ENCODE data around the gene CHI3L2. TPM values are rescaled to one million over a fixed set of nuclear protein-coding genes. Genes with fewer than 3 reads are reported as not detected.

CHI3L2 gene
- total and polyA plus RNA-seq, 10 of the 15 experiments (the other 5 are each of a cell fraction or from before 2014, with no cell fraction given): 37.1 to 508 (median 98.3) TPM

GRCh38 chr1:111214074-111214801 is 13.3 kb upstream of the CHI3L2 start:
- Histone ChIP-seq H3K4me1 (ENCODE audit: control insufficient read depth, insufficient read depth, low read length) (peaks cover 62% of the 10 kb centered on the region), H3K79me2 (ENCODE audit: control insufficient read depth, insufficient read depth, low read length) (peaks cover 13% of the 10 kb centered on the region), H3K9ac (ENCODE audit: control insufficient read depth, insufficient read depth, low read length) (peak overlapping the region; percentile 88), H3K9me3 (replicated peaks; ENCODE audit: control insufficient read depth, insufficient read depth, low read length) (no peaks in the 10 kb centered on the region), H4K20me1 (ENCODE audit: control insufficient read depth, insufficient read depth) (no peaks in the 10 kb centered on the region), H3K27me3 (replicated peaks in 1 of 2; ENCODE audit: control insufficient read depth in 2 of 2, insufficient read depth in 2 of 2, low read length in 1 of 2) (no peaks in the 10 kb centered on the region), H3K36me3 (ENCODE audit: control insufficient read depth in 2 of 2, insufficient read depth in 2 of 2, low read length in 1 of 2) (no peaks in the 10 kb centered on the region), H3K4me2 (ENCODE audit: control insufficient read depth, insufficient read depth) (peak overlapping the region; percentile 68), H3K4me3 (no peak overlapping the region), H3K27ac (ENCODE audit: control insufficient read depth, insufficient read depth) (peak overlapping the region; percentile 100), H2AFZ (ENCODE audit: control insufficient read depth, low read depth, low read length) (no peak overlapping the region)
- no TSS peak for BruUV-seq (replicated peaks)
- POLR2A ChIA-PET: interaction anchor here (0.7 to 8.8 kb wide), 9 partner anchors 9 to 388 kb away, joined by 4 to 371 read pairs (median 6); partner anchors contain the start of genes CEPT1, DENND2D and DRAM2
- SMC1A ChIA-PET (ENCODE audit: uncharacterized antibody, unreplicated experiment): interaction anchor here (0.7 to 12.4 kb wide), 15 partner anchors 6 to 384 kb away, joined by 3 to 284 read pairs (median 8); partner anchors contain the start of genes CEPT1, DENND2D and DRAM2
- 4% methylated on average over 6 of the region's 6 CpGs for WGBS (ENCODE audit: insufficient coverage, insufficient replicate concordance, low lambda C conversion rate, missing lambda C conversion rate)
- no peak for FAIRE-seq
- RAD21 ChIA-PET (ENCODE audit: unreplicated experiment): interaction anchor here (0.7 to 9.9 kb wide), 13 partner anchors 8 to 379 kb away, joined by 3 to 542 read pairs (median 5); partner anchors contain the start of genes CD53, CEPT1, DENND2D and DRAM2
- peak; percentile 81 for DNase-seq (ENCODE audit: low read depth, low spot score)
- CTCF ChIA-PET: interaction anchor here (0.7 to 8.9 kb wide), 9 partner anchors 8 to 1006 kb away, joined by 3 to 239 read pairs (median 3); partner anchors contain the start of gene DENND2D
- intact Hi-C loops (cut with micrococcal nuclease; ENCODE audit: unreplicated experiment): no loop called here
- TF ChIP-seq TAF1 (IDR thresholded peaks at IDR 0.05; ENCODE audit: borderline replicate concordance, low read depth, low read length) (peak; percentile 71; the same call in 1 of the 2 replicates), EP300 (IDR thresholded peaks at IDR 0.05; ENCODE audit: borderline replicate concordance in 1 of 2, control insufficient read depth in 1 of 2, low read depth in 2 of 2, low read length in 2 of 2) (no peak), CREB1 (IDR thresholded peaks at IDR 0.05; ENCODE audit: low read depth) (no peak), STAT3 (IDR thresholded peaks at IDR 0.05; ENCODE audit: low read depth, low read length) (peak; percentile 17; the same call in 1 of the 2 replicates), POU2F2 (IDR thresholded peaks at IDR 0.05; ENCODE audit: borderline replicate concordance, low read depth, low read length) (peak; percentile 83; the same call in 2 of the 3 replicates), CREM (IDR thresholded peaks at IDR 0.05; ENCODE audit: low read depth) (0 out of 2 replicates have a peak, but pooled peaks have one; percentile 9), ATF7 (IDR thresholded peaks at IDR 0.05; ENCODE audit: low read depth) (0 out of 2 replicates have a peak, but pooled peaks have one; percentile 17), WRNIP1 (IDR thresholded peaks at IDR 0.05; ENCODE audit: borderline replicate concordance, low read depth, low read length) (no peak), TCF7 (IDR thresholded peaks at IDR 0.05; ENCODE audit: borderline replicate concordance) (no peak), POLR2AphosphoS5 (IDR thresholded peaks at IDR 0.05; ENCODE audit: low read length) (peak; percentile 91), RAD21 (IDR thresholded peaks at IDR 0.05; ENCODE audit: insufficient read depth, low read depth, low read length) (0 out of 2 replicates have a peak, but pooled peaks have one; percentile 1), CHD1 (IDR thresholded peaks at IDR 0.05; ENCODE audit: low read depth, low read length) (0 out of 2 replicates have a peak, but pooled peaks have one; percentile 33), PAX5 (IDR thresholded peaks at IDR 0.05; ENCODE audit: borderline replicate concordance, low read depth, low read length) (peak; percentile 37; the same call in 1 of the 2 replicates), BCL3 (IDR thresholded peaks at IDR 0.05; ENCODE audit: borderline replicate concordance, insufficient read depth, low read depth, low read length, poor library complexity, severe bottlenecking) (peak; percentile 70), TCF12 (IDR thresholded peaks at IDR 0.05; ENCODE audit: low read depth, low read length) (0 out of 2 replicates have a peak, but pooled peaks have one; percentile 13), SRF (IDR thresholded peaks at IDR 0.05; ENCODE audit: low read depth in 2 of 2, low read length in 2 of 2) (no peak), ZBED1 (IDR thresholded peaks at IDR 0.05; ENCODE audit: borderline replicate concordance) (peak; percentile 87), PKNOX1 (IDR thresholded peaks at IDR 0.05) (peak; percentile 11; the same call in 1 of the 2 replicates)
- in situ Hi-C loops (cut with MboI): no loop called here
- peak; percentile 23 for ATAC-seq

Measured in GM12878 (cell line).